PC-3 (cell line): Measurements from ENCODE around the gene ZNF600.
"Not testable (repeated sequence)": the region's sequence is repeated elsewhere in the genome, so short reads cannot be mapped to it uniquely, and the experiment has no call there.

ENCODE experiments used
- EZH2 ChIP-seq: fragments of 300-600 bp; sonication (generic); IDR thresholded peaks from one replicate; pipeline ENCODE4 v1.6.1; 2017; ENCODE audit warnings: antibody characterized with exemption, mild to moderate bottlenecking, low read length; ENCODE audit not compliant: unreplicated experiment
- EZH2phosphoT487 ChIP-seq: fragments of 300-600 bp; sonication (generic); IDR thresholded peaks from 2 replicates; pipeline ENCODE4 v1.6.1; 2018; ENCODE audit warnings: mild to moderate bottlenecking, antibody characterized with exemption, low read length, borderline replicate concordance
- TF ChIP-seq, protein P1 (sequence below): fragments of 300-600 bp; sonication (generic); conservative IDR thresholded peaks from 2 replicates; pipeline ENCODE4 v1.5.1; 2017; ENCODE audit warnings: antibody characterized with exemption, low read depth, mild to moderate bottlenecking, low read length

DNA sequence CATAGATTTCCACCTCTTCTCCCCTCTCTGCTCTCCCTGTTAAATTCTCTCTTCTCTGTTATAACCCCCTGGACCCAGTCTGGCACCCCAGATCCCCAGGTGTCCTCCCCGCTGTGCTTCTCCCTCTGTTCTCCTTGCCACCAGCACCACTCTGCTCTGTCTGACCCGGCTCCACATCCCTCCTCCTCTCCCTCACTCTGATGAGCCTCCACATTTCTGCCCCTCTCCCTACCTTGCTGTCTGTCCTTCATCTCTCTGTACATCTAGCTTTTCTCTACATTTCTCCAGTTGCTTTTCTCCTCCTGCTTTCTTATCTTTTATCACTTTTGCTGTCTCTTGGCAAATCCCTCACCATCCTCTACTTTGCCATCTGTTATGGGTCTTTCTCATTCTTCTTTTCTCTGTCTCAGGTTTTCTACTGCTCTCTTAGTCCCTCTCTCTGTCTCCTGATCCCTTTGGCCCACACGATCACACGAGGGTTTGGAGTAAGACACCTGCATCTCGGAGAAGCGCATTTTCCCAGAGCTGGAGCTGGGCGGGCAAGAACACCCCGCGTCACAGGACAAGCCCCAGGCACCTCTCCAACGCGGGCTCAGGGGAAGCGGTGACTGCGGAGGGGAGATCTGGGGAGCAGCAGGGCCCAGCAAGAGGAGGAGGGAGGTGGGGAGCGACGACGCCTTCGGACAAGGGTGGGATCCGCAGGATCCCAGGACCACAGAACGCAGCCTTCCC lies 34.0 kb upstream of the ZNF600 start:
- TF ChIP-seq, protein P1, sequence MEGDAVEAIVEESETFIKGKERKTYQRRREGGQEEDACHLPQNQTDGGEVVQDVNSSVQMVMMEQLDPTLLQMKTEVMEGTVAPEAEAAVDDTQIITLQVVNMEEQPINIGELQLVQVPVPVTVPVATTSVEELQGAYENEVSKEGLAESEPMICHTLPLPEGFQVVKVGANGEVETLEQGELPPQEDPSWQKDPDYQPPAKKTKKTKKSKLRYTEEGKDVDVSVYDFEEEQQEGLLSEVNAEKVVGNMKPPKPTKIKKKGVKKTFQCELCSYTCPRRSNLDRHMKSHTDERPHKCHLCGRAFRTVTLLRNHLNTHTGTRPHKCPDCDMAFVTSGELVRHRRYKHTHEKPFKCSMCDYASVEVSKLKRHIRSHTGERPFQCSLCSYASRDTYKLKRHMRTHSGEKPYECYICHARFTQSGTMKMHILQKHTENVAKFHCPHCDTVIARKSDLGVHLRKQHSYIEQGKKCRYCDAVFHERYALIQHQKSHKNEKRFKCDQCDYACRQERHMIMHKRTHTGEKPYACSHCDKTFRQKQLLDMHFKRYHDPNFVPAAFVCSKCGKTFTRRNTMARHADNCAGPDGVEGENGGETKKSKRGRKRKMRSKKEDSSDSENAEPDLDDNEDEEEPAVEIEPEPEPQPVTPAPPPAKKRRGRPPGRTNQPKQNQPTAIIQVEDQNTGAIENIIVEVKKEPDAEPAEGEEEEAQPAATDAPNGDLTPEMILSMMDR: not testable (repeated sequence)
- TF ChIP-seq EZH2phosphoT487, EZH2: not testable (repeated sequence)
